Measurements from ENCODE around the gene WNT5B.
"Not testable (repeated sequence)": the region's sequence is repeated elsewhere in the genome, so short reads cannot be mapped to it uniquely, and the experiment has no call there.

The WNT5B gene

GRCh38 chr12:1598757-1599156 is 30.3 kb upstream of the WNT5B start:
- DNase-seq (ENCODE audit: low spot score) = no peak

- DNase-seq (ENCODE audit: low spot score) = not testable (repeated sequence)
These were observed 26.3 kb upstream of the WNT5B start for GRCh38 chr12:1602706-1603105.

DNA sequence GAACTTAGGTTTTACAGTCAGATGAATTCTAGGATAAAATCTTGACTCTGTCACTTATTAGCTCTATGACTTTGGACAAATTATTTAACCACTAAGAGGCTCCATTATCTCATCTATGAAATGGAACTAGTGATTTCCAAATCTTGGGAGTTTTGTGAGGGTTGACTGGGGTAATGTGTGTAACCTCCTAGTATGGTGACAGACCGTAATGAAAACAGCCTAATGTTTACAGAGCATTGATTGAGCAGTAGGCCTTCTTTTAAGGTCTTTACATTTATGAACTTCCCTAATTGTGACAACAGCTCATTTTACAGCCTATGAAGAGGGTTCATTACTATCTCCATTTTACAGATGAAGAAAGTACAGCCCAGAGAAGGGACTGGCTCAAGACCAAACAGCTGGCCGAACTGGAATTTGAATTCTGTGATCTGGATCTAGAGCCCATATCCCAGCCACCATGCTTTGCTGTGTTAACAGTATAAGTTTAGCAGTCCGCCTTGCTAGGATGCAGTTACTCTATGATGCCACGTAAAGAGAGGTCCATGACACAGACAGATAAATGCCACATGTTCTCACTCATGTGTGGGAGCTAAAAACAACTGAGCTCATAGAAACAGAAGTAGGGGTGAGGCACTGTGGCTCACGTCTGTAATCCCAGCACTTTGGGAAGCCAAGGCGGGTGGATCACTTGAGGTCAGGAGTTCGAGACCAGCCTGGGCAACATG is 25.6 kb upstream of the WNT5B start:
- no peak for DNase-seq (ENCODE audit: low spot score)

DNA sequence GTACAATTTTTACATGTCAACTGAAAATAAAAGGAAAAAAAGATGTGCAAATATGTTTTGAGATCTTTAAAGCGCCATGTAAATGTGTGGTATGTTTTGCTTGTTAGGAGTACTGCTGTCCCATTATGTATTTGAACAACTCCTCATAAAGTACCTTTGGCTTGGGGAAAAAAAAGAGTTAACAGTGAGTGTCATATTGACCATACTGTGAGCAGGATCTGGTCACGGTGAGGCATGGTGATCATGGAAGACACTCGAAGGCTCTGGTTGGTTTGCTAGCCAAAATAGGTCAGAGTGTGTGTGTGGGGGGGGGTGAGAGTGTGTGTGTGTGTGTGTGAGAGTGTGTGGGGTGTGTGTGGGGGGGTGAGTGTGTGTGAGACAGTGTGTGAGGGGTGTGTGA is 24.6 kb upstream of the WNT5B start:
- DNase-seq (ENCODE audit: low spot score) = no peak

DNA sequence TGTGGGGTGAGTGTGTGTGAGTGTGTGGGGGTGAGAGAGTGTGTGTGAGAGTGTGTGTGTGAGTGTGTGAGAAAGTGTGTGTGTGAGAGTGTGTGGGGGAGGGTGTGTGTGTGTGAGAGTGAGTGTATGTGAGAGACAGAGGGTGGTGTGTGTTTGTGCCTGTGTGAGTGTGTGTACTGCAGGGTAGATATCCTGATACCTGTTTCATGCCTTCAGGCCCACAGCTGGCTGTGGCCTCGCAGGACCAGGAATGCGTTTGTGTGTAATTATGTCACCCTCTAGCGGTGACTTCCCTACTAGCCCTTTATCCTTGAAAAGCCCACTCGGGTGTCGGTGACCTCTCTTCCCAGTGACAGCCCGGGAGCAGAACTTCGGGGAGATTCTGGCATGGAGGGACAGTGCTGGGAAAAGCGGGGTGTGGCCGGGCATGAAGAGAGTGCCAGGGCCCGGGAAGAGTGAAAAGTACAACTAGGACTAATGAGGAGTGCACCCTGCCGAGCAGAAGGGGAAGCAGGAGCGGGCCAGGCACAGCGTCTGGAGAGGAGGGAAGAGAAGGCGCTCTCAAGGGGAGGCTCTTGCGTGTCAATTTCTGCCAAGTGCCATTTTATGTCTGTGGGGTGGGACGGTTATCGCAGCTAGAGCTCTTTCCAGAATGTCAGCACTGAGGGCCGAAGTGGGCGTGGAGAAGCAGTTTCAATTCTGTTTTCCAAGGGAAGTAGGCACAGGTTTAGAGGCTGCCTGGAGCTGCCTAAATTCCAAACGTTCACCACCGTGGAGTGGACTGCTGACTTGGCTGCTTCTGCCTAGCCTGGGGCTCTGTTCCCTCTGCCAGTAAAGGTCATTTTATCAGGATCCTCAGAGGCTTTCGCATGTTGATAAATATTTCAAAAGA is 23.7 kb upstream of the WNT5B start:
- DNase-seq (ENCODE audit: low spot score) = peak; percentile 91

DNA sequence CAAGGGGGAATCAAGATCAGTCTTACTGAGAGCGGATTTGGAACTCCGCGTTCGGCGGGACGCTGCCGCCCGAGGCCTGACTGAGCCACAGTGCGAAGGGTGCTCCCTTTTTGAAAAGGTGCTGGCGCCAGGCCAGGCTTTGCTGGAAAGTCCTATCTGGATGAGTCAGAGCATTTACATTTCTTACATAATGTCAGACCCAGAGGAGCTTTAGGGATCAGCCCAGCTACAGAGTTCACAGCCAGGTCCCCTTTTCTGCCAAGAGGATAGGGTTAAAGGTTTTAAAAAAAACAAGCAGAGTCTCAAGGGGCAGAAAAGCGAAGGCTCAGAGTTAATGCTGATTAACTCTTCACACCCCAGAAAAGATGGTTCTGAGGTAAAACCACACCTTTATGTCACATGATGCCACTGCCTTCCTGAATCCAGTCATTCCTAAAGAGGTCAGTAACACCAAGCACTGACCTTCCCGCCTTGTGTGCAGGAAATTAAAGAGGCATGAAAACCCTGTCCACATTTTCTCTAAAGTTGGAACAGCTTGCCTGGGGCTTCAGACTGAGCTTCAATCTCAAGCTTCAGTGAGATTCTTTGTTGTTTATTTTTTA is 22.9 kb upstream of the WNT5B start:
- DNase-seq (ENCODE audit: low spot score) = no peak

DNA sequence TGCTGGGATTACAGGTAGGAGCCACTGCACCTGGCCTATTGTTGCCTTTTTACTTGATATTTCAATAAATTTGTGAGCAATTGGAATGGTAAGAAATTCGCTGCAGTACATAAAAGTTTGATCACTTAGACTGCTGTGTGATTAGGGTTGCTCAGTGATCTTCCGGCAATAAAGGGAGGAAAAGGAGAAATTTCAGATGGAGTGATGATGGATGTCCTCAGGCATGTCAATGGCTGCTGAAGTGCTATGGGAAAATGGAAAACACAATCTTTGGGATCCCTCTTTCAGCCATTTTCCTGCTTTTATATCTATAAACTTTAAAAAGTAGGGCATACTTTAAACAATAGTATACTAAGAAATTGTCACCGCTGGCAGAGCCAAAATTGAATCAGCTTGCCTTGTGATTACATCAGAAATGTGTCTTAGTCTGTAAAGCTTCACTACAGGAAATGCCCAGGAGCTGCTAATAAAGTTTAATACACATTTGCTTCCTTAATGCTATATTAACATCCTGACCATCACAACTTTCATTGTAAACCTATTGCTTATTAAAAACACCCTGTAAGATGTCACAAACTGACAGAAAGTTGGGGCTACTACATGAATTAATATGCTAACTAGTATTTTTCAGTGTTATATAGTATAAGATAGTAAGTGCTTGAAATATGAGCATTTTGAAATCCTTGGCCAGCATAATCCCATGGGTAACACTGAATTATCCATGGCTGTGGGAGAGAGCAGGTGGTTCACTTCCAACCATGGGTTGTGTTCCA is 20.9 kb upstream of the WNT5B start:
- DNase-seq (ENCODE audit: low spot score) = no peak

GRCh38 chr12:1608713-1609119 is 20.3 kb upstream of the WNT5B start:
- no peak for DNase-seq (ENCODE audit: low spot score)

DNA sequence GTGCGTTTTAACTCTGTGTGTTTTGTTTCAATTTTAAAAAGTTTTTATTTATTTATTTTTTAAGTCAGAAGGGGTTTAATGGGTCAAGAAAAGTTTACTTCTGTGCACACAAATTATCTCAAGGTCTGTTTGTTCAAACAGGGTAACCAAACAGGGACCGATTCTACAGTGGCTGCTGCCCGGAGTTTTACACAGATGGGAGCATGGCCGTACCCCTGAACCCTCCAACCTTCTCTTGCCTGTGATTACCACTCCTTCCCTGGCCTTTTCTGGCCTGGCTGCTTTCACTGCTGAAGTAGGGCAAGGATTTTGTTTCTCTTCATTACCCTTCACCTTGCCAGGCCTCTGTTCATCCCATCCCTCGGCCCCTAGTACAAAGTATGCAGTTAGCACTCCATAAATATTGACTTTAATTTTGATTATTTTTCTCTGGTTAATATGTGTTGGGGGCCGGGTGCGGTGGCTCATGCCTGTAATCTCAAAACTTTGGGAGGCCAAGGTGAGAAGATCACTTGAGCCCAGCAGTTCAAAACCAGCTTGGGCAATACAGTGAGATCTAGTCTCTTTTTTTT is 18.9 kb upstream of the WNT5B start:
- DNase-seq (ENCODE audit: low spot score) = no peak

GRCh38 chr12:1611803-1612572 is 17.0 kb upstream of the WNT5B start:
- no peak for DNase-seq (ENCODE audit: low spot score)

DNA sequence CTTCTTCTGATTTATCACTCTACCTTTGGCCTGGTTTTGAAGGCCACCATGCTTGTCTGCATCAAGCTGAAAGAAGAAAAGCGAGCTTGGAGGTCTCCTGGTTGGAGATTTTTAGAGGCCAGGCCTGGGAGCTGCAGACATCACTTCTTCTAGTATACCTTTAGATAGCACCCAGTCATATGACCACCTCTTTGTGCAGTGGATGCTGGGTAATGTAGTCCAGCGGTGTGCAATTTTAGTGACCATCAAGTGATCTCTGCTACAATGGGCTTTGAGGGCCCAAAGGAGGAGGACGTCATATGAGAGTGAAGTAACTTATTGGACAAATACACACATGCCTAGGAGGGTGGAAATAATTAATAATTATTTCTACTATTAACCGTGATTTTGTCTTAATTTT is 15.2 kb upstream of the WNT5B start:
- no peak for DNase-seq (ENCODE audit: low spot score)

- DNase-seq (ENCODE audit: low spot score) = no peak
These were observed 14.7 kb upstream of the WNT5B start for GRCh38 chr12:1614360-1614759.

GRCh38 chr12:1616233-1617066 is 12.6 kb upstream of the WNT5B start:
- DNase-seq (ENCODE audit: low spot score) = no peak

GRCh38 chr12:1618489-1618888 is 10.5 kb upstream of the WNT5B start:
- no peak for DNase-seq (ENCODE audit: low spot score)

DNA sequence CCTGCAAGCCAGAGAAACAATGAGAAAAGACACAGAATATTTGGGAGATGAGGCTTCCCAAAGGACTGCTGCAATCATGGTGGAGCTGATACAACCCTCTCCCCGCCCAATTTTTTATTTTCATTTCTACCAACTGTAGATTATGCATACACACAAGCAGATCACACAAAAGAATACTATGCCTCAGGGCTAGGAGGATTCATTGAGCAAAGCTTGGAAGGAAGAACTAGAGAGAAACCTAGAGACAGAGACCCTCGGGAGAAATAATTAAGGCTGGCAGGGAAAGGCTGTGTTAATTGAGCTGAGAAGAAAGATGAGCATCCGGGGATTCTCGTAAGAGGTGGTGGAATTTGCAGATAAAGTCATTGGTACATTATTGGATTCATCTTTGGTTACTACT is 9.9 kb upstream of the WNT5B start:
- DNase-seq (ENCODE audit: low spot score) = no peak

GRCh38 chr12:1619587-1619986 is 9.4 kb upstream of the WNT5B start:
- peak; percentile 68 for DNase-seq (ENCODE audit: low spot score)

DNA sequence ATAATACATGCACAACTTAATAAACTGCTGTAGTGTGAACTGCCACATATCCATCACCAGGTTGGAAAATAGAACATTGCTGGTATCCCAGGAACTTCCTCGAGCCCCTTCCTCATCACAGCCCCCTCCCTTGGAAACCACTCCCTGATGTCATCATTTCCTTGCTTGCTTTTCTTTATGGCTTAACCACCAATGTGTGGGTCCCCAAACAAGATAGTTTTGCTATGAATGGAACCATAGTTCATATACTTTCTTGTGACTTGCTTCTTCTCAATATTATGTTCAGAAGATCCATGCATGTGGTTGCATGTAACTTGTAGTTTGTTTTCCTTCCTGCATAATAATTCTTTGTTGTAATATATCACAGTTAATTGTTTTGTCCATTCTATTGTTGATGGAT is 8.9 kb upstream of the WNT5B start:
- no peak for DNase-seq (ENCODE audit: low spot score)

- no peak for DNase-seq (ENCODE audit: low spot score)
These were observed 6.6 kb upstream of the WNT5B start for GRCh38 chr12:1622406-1622805.

GRCh38 chr12:1629338-1630132 is 504 bp downstream of the WNT5B start:
- DNase-seq (ENCODE audit: low spot score) = no peak

All from Ammon's horn (tissue), 1 donor.